HG02763 (cell line): ENCODE data around the gene RAB9A.
A peak's percentile ranks its signal among the peaks of the same experiment; 100 is the strongest.
"Not testable (repeated sequence)": the region's sequence is repeated elsewhere in the genome, so short reads cannot be mapped to it uniquely, and the experiment has no call there.

Experiments used
- ATAC-seq: cut with Tn5 transposase; IDR thresholded peaks from one replicate; pipeline ENCODE4 v1.9.1; 2021; ENCODE audit warnings: mild to moderate bottlenecking, moderate library complexity; ENCODE audit not compliant: unreplicated experiment

RAB9A gene, protein sequence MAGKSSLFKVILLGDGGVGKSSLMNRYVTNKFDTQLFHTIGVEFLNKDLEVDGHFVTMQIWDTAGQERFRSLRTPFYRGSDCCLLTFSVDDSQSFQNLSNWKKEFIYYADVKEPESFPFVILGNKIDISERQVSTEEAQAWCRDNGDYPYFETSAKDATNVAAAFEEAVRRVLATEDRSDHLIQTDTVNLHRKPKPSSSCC

DNA sequence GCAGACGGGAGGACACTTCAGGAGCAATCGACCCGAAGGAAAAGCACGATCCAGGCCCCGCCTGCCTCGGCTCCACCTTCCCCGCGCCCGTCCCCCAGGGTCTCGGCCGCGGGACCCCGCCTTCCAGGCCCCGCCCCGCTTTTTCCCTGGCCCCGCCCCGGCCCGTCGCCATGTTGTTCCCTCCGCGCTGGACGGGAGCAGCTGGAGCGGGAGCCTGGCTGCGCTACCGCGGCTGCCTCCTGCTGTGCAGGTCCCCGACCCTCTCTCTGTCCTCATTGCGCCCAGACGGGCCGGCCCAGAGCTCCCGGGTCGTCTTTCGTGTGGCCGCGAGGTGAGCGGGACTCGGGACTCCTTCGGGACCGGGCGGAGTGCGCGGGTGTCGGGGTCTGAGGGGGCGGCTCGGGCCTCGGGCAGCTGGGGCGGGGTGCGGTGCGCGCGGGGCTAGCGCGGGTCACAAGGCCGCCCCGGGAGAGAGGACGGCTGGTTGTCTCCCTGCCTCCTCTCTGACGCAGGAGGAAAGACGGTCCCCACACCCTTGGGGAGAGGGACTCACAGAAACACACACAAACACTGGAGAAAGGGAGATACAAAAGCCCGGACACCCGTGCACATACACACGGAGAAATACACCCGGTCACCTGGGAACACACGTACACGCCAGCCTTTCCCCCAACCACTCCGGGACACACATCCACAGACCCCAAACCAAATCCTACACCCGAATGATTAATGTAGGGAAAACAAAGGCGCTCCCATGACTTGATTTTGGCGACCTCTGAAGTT lies at the start of gene RAB9A:
Gene RAB9A (plus strand): TSS at position 171 of the 783 bp plus-strand sequence. CDS start 19,619 bp downstream, outside the sequence.
- ATAC-seq = peak; percentile 80

DNA sequence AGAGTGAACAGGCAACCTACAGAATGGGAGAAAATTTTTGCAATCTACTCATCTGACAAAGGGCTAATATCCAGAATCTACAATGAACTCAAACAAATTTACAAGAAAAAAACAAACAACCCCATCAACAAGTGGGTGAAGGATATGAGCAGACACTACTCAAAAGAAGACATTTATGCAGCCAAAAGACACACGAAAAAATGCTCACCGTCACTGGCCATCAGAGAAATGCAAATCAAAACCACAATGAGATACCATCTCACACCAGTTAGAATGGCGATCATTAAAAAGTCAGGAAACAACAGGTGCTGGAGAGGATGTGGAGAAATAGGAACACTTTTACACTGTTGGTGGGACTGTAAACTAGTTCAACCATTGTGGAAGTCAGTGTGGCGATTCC lies 47.2 kb upstream of the RAB9A start:
- not testable (repeated sequence) for ATAC-seq

DNA sequence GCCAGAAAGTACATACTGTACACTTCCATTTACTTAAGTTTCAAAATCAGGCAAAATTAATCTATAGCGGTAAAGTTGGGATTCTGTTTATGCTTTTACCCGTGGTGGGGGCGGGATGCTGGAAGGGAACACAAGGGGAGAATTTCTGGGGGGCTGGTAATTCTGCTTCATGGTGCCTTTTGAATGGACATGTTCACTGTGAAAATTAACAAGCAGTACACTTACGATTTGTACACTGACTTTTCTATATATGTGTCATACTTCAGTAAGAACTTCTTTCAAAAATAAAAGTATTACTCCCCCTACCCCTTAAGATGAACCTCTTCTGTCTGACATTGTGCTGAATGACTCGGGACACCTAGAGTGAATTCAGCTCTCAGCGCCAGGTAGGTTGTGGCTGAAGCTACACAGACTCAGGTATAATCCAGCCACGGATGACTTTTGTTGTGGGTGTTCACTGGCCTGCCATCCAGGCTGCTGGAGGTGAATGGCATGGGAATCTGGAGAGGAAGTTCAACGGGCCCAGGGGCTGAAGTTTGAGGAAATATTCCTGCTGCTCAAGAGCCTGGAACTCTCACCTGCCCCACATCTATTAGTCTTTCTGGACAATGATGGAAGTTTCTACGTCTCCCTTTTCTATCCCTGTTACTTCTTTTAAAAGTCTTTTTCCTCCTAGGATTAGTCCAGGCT lies 43.3 kb upstream of the RAB9A start:
- ATAC-seq = no peak

DNA sequence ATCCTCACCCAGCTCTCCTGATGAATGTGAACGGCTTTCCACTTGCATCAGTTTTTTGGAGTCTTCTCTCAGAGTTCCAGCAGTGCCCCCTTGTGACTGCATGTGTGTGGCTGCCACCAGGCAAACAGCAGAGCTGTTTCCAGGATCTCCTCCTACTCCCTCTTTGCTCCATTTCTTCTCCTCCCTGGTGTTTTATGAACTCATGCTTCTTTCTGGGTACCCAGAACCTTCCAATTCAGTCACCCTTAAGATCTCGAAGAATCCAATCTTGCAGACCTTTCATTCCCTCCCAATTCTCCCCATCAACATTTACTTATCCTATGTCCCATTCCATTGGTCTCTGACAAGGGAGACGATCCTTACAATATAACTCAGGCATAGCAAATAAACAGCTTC lies 42.8 kb upstream of the RAB9A start:
- ATAC-seq = no peak

DNA sequence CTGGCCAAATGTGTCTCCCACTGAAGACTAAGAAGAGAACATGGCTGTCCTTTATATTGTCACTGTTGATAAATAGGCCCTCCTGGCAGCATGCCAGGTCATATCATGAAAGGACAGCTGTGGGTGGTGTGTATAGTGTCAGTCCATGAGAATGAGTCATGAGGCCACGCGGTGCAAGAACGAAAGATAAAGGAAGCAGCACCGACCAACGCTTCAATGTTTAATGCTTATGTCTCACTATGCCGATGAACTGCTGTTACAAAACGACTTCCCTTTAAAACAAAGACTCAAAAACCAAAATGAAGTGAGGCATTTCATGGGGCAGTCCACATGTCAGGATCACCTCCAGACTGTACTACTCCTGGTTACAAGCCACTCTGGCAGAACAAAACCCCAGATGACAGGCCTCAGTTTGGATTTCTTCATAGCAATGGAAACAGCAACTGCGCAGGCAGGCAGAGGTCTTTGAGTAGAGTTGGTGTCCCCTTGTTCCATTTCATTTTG lies 41.2 kb upstream of the RAB9A start:
- no peak for ATAC-seq

DNA sequence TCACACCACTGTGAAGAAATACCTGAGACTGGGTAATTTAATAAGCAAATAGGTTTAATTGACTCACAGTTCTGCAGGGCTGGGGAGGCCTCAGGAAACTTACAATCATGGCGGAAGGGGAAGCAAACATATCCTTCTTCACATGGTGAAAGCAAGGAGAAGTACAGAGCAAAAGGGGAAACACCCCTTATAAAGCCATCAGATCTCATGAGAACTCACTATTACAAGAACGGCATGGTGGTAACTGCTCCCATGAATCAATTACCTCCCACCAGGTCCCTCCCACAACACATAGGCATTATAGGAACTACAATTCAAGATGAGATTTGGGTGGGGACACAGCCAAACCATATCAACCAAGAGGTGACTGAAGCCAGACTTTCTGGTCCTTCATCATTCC lies 40.6 kb upstream of the RAB9A start:
- ATAC-seq = not testable (repeated sequence)

DNA sequence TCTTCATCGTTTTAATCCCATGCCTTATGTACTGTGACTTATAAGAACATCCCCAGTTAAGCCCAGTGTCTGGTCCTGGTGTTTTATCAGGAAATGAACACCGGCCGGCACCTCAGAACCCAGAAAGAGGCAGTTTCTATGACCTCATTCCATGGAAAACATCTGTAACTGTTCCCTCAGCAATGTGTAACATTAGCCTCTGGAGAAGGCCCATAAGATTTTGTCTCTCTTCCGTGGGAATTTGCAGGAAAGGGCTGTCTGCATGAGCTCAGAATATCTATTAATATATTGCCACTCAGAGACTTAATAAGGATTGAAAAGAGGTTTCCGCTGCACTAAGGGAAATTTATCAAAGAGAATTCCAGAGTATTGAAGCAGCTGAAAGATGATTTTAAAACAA lies 39.1 kb upstream of the RAB9A start:
- no peak for ATAC-seq

DNA sequence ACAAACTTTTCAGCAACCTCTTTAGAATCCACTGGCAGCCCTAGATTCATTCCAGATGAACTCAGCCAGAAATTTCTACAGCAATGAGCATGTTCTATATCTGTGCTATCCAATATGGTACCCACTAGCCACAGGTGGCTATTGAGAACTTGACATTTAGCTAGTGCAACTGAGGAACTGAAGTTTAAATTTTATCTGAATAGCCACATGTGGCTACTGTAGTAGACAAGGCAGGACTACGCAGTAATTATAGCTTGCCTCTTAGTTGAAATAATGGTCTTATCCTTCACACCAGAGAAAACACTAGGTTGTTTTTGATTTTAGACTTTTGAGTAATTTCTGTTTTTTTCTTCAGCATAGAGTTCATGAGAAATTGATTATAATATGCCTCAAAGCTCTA lies 38.6 kb upstream of the RAB9A start:
- ATAC-seq = no peak

DNA sequence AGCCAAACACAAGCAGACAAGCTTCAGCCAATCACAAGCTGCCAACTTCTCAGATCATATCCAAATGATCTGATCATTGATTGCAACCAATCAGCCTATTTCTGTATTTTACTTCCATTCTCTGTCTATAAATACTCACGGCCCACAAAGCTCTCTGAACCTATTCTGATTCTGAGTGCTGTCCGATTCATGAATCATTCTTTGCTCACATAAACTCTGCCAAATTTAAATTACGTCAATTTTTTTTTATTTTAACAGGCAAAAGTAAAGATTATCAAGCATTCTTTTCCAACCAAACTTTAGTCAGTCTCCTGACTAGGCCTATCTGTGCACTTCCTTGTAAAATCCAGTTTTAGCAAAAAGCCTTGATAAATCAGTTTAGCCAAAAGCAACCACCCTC lies 37.8 kb upstream of the RAB9A start:
- ATAC-seq = no peak

DNA sequence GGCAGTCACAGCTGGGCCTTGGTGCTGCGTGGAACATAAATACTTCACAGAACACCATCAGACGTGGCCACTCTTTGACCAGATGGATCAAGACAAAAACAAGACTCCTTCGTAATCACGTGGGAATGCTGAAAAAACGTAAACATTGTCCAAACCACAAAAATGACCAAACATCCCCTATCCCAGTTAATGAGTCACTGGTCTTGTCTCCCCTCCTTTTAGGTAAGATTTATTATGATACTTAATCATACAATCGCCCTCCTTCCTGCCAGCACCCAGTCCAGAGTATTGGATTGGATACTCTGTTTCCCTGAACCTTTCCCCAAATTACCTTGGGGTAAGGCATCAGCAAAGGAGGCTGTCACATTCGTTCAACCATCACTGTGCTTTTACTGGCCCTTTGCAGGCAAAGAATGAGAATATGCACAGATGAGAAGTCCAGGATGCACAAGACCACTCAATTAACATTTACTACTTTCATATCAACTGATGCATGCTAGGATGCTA lies 36.6 kb upstream of the RAB9A start:
- no peak for ATAC-seq

DNA sequence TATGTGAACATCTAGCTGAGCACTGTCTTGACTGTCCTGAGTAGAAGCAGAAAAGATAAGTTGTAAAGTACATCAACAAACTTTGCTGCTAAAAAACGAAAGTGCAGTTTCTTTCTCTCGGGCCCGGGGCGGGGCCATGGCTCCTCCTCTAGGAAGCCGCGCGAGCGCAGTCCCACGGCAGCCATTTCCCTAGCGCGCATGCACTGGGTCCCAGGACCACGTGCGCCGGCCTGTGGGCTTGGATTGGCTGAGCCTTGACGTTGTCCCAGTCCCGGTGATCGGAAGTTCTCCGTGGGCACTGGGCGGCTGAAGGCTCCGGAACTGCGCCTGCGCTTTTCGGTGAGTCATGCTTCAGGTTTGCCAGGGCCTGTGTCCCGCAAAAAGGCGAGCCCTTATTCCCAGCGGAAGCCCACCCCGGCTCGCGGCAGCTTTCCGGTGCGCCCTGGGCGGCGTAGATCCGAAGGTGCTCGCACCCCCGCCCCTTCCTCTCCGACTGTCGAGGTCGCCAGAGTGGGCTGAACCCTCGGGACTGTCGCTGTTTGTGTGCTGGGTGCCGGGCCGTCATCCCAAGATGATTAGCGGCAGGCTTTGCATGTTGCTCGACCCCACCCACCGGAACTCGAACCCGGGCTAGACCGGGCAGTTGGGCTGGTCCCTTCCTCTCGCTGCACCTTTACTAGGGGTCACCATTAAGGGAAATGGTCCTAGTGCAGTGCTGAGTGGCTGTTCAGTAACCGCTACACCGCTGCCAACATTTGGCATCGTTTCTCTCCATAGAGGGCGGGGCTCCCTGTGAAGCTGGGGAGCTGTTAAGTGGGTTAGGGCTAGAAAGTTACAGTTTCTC lies 35.9 kb upstream of the RAB9A start, which contains the start of gene TCEANC:
Gene TCEANC (plus strand): TSS at position 292 of the 844 bp plus-strand sequence. CDS start 9,368 bp downstream, outside the sequence.
- ATAC-seq = peak; percentile 97

DNA sequence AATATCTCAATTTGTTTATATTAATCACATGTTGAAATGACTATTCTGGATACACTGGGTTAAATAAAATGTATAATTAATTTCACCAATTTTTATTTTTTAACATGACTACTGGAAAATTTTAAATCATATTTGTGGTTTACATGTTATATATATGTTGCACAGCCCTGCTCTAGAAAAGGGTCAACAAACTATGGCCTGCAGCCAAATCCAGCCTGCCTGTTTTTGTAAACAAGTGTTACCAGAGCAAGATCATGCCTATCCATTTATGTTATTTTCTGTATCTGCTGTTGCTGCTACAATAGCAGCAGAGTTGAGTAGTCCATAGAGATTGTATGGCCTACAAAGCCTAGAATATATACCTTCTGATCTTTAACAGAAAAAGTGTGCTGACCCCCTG lies 34.8 kb upstream of the RAB9A start:
- ATAC-seq = no peak

DNA sequence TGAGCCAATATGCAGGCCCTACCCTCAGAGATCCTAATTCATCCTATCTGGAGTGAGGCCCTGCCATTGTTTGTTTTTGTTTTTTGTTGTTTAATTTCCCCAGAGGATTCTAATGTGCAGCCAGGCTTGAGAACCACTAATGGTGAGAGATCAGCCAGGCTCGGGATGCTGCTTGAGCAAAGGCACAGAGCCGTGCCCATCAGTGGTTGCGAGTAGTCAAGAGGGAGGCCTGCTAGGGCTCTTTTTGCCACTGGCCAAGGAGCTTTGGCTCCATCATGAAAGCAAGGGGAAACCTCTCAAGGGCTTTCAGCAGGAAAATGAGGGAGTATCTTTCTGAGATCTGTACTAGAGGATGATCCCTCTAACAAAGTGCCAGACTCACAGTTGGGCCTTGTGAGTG lies 33.3 kb upstream of the RAB9A start:
- ATAC-seq = no peak

DNA sequence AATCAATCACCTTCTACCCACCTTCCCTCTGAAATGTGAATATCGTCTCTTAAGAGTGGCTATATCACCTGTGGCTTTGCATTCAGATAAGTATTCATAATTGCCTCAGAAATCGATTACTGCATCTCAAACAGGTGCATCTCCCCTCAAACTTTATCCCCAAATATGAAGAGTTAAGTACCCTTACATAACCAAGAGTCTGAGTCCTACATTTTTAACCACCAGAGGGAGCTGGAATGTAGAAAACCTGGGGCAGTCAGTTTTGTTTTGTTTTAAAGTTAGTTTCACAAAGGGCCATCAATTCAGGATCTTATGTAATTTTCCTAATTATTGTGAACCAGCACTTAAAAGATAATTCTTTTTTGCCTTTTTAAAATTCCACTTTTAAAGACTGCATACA lies 30.3 kb upstream of the RAB9A start:
- no peak for ATAC-seq

DNA sequence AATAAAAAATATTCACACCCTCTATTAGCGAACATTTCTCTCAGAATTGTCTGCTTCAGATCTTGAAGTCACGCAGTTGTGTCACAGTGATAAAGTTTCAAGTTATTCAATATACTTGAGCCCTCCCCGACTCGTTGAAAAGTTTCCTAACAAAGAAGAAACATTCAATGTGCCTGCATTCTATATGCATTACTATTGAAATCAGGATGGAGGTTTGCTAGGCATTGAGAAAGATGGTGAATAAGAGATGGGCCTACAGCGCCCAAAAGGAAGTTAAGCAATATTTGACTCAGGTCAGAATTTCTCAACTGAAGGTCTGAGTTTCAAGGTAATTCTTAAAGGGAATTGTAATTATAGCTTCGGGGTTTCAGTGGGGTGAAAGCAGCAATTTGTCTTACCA lies 29.9 kb upstream of the RAB9A start:
- ATAC-seq = no peak

DNA sequence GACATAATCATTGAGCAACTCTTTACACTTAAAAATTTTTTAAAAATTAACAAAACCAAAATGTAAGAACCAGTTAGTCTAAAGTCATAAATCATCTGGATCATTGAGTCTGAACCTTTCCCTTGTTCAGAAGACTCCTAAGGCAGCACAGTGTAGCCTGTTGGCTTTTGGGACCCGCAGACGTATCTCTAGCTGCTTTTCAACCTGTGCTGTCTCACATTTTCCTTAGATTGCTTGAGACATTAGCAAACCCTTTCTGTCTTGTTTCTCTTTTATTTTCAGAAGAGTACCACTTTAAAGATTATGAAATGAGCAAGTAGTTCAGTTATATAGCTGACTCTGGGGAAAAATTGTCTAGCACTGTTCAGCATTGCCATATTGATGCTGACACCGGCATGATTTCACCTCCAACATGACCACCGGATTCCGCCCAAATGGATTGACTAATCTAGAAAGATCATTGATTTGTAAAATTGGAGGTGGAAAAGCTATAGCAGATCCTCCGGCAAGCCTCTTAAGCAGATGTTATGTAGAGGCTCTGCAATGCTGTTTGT lies 27.1 kb upstream of the RAB9A start:
- no peak for ATAC-seq

DNA sequence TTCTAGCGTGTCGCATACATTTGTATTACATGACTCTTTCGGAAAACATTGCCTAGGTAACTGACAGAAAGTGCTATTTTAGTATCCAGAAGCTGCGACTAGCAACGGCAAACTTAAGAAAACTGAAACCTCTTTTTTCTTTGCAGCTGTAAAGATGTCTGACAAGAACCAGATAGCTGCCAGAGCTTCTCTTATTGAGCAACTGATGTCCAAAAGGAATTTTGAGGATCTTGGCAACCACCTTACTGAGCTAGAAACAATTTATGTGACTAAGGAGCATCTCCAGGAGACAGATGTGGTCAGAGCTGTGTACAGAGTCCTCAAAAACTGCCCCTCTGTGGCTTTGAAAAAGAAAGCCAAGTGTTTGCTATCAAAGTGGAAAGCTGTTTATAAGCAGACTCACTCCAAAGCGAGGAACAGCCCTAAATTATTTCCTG lies 26.6 kb upstream of the RAB9A start:
- no peak for ATAC-seq

DNA sequence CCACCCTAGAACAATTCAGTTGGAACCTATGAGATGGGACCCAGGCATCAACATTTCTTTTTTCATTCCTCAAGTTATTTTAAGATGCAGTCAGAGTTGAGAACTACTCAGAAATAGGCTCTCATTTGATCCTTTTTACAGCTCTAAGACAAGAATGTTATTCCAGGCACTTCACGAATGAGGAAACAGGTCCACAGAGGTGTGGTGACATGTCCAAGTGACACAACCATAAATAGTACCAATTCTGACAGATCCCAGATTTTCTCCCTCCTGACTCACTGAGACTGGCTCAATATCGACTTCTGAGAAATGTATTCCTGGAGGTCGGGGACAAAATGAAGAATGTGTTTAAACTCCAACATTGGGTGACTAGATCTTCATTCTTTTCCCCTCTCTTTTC lies 24.9 kb upstream of the RAB9A start:
- ATAC-seq = no peak

DNA sequence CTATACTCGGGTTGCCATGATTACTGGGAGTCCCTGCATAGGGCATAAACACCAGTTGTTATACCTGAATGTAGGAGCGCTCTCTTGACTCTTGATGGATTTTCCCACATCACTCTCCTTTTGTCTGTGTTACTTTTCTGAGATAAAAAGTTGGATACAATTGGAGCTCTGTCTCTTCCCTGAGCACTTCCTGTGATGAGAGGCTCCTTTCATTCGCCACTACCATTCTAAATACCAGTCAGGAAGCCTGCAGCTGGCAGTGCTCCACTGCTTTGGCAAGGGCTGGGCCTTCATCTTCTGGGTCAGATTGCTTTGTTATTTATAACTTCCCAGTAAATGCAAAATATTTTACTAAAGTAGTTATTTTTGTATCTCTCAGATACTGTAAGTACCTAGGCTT lies 22.1 kb upstream of the RAB9A start:
- ATAC-seq = no peak

DNA sequence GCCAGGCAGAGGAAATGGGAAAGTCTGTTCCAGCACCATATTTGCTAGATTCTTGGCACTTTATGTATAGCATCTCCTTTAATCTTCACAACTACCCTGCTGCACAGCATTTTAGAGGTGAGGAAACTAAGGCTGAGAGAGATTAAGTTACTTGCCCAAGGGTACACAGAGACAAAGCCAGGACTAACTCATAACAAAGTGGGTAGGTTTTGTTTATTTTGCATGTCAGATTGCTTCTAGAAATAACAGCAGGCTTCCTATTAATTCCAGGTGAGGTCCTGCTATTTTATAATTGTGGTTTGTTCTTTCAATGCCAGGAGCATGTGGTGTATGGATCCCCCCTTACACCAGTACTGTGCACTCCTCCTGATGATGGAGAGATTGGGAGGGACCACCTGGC lies 21.0 kb upstream of the RAB9A start:
- no peak for ATAC-seq
